Parietal lobe (tissue), 2 donors: ENCODE data around the gene TATDN2. TPM values are rescaled to one million over a fixed set of nuclear protein-coding genes. Genes with fewer than 3 reads are reported as not detected.

Experiments used
- small RNA-seq: library from RNA; depleted of rRNA; stranded (forward); fragments of <200 nt; gene quantifications from one replicate; pipeline ENCODE3, GENCODE V24; 2014; ENCODE audit warnings: low replicate concordance
- total RNA-seq: library from RNA; depleted of rRNA; stranded (reverse); fragments of >200 nt; gene quantifications from one replicate; pipeline ENCODE4 v1.2.3, GENCODE V29; 2014

The TATDN2 gene
- total RNA-seq = 24.7 TPM

GRCh38 chr3:10248184-10248983 lies at the start of gene TATDN2:
Gene TATDN2, plus strand, starts transcription at chr3:10248459. Its CDS starts 742 bp downstream, at chr3:10249201.

GRCh38 chr3:10292505-10293419 lies 44.5 kb downstream of the TATDN2 start, which contains the start of gene GHRL:
Gene GHRL, minus strand, starts transcription at chr3:10292947. Its CDS starts 2,767 bp downstream, at chr3:10290180.

Small RNA genes lying within 50 kb of the gene (small RNA-seq; reads per million reads assigned to genes)
- gene MIR378B (not detected), gene RF02126 (not detected)

Other genes with a start within 250 kb of the TATDN2 start
- 7.8 TPM for gene FANCD2, start 222.0 kb upstream of the TATDN2 start, total RNA-seq
- not detected for gene FANCD2OS, start 140.2 kb upstream of the TATDN2 start, total RNA-seq
- gene BRK1, start 132.8 kb upstream of the TATDN2 start, total RNA-seq = 70.1 TPM
- gene VHL, start 106.7 kb upstream of the TATDN2 start, total RNA-seq = 93.3 TPM
- 2.5 TPM for gene IRAK2, start 83.5 kb upstream of the TATDN2 start, total RNA-seq
- not detected for gene GHRL, start 44.5 kb downstream of the TATDN2 start, total RNA-seq
- gene SEC13, start 72.7 kb downstream of the TATDN2 start, total RNA-seq = 90.1 TPM